GM18526 (cell line): ENCODE data around the gene FITM2.

Source experiments
- POLR2A ChIP-seq: IDR thresholded peaks from 3 replicates; pipeline ENCODE4 v1.6.1; 2011; ENCODE audit not compliant: insufficient read length; ENCODE audit errors: extremely low read depth

FITM2 gene

DNA sequence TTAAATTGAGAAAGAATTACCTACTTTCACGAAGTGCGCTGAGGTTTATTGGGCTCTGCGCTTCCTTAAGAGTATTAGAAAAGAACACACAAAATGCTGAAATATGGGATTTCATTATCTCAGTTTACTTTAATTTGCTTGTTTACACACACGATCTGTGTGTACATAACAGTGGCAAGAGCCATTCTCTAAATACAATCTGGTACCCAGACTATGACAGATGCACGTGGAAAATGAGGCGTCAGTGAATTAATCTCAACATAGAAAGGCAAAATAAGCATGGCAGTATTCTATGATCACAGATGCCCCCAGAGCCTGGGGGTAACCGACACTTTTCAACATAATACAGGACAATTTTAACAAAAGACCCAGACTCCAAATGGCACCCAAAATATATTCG lies 8.3 kb downstream of the FITM2 start:
- no peak for TF ChIP-seq POLR2A

- no peak for TF ChIP-seq POLR2A
Observed at GRCh38 chr20:44302026-44302669, 8.9 kb downstream of the FITM2 start.

DNA sequence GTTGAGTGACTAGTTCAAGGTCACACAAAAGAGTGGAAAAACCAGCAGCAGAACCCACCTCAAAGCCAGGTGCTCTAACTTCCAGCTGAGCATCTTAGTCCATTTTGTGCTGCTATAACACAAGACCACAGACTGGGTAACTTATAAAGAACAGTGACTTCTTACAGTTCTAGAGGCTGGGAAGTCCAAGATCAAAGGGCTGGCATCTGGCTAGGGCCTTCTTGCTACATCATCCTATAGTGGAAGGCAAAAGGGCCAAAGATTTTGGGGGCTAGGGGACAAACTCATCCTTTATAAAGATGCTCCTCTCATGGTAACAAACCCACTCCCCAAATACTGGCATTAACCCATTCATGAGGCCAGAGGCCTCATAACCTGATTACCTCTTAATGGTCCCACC lies 9.7 kb downstream of the FITM2 start:
- no peak for TF ChIP-seq POLR2A

GRCh38 chr20:44297721-44298120 lies 13.3 kb downstream of the FITM2 start:
- TF ChIP-seq POLR2A: no peak

DNA sequence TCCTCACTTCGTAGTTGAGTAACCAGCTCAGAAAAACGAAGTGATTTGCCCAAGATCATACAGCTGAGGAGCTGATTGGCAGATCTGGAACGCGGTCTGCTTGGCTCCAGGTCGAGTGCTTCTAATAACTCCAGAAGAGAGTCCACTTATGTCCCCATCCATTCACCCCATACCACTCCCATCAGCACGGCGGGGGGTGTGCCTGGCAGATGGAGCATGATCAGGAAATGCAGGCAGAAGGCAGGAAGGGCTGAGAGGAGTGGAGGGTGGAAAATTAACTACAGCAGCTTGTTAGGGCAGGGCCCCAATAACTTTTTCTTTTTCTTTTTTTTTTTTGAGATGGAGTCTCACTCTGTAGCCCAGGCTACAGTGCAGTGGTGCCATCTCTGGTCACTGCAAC lies 15.0 kb downstream of the FITM2 start:
- no peak for TF ChIP-seq POLR2A

DNA sequence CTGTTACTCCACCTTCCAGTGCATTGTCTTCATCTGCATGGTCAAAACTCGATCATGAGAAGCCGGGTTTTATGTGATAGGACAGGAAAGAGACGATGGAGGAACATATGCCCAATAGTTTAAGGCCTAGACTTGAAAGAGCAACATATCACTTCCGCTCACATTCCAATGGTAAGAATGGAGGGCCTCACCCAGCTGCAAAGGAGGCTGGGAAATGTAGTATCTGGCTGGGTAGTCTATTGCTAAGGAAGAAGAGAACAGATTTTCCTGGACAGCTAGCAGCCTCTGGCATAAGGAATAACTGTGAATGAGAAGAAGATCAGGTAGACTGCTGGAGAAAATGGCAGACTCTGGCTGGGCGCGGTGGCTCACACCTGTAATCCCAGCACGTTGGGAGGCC lies 19.2 kb downstream of the FITM2 start:
- no peak for TF ChIP-seq POLR2A

GRCh38 chr20:44288252-44288651 lies 22.8 kb downstream of the FITM2 start:
- no peak for TF ChIP-seq POLR2A

DNA sequence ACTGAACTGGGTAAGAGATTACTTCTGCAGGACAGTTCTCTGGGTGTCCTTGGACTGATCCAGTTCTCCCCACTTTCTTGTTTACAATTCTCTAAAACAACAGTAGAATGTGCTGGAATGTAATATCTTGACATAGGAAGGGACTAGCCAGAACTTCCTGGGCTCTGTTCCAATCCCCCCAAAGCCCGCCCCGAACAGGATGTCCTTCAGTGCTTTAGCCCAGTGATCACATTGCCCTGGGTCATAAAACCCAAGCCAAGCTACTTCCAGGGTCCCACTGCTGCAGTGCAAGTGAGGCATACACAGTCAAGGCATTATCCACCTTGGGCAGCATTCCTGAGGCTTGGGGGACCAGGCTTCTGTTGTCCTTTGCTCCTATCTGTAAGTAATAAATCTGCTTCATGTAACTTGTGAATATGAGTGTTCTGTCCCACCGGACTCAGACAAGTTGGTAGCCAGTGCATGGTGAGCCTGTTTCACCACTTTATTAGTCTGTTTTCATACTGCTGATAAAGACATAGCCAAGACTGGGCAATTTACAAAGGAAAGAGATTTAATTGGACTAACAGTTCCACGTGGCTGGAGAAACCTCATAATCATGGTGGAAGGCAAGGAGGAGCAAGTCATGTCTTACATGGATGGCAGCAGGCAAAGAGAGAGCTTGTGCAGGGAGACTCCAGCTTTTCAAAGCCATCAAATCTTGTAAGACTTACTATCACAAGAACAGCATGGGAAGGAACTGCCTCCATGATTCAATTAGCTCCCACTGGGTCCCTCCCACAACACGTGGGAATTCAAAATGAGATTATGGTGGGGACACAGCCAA lies 23.5 kb downstream of the FITM2 start:
- TF ChIP-seq POLR2A: no peak

- no peak for TF ChIP-seq POLR2A
Observed at GRCh38 chr20:44284032-44284431, 27.0 kb downstream of the FITM2 start.

DNA sequence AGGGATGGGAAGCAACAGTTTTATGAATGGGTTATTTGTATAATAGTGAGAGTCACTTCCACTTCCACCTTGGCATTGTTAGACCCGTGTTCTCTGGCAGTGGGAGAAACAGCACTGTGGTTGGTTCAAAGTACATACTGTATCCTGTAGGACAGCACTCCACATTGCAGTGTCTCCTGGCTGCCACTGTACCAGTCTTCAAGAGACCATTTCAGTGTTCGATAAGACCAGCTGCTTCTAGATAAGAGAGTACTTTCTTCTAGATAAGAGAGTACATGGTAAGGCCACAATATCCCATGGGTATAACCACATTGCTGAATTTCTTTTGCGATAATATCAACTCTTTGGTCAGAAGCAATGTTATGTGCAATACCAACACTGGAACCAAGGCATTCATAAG lies 28.8 kb downstream of the FITM2 start:
- TF ChIP-seq POLR2A: no peak

DNA sequence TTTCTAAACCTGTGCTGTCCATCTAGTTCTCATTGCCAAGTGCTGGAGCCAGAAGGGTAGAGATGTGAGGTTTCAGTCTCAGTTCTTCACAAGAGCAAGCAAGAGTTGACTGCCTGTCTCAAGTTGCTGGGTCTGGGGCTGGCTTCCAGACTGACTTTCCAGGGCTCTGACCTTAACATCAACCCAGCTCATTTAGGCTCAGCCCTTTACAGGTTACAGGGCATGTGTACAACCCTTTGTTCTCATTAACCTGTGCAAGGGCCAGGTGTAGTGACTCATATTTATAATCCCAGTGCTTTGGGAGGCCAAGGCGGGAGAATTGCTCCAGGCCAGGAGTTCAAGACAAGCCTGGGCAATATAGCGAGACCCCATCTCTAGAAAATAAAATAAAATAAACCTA lies 30.6 kb downstream of the FITM2 start:
- no peak for TF ChIP-seq POLR2A

GRCh38 chr20:44279228-44279627 lies 31.8 kb downstream of the FITM2 start:
- TF ChIP-seq POLR2A: no peak

- no peak for TF ChIP-seq POLR2A
Observed at GRCh38 chr20:44274303-44275017, 36.5 kb downstream of the FITM2 start.

- no peak for TF ChIP-seq POLR2A
Observed at GRCh38 chr20:44273231-44274215, 37.5 kb downstream of the FITM2 start.

DNA sequence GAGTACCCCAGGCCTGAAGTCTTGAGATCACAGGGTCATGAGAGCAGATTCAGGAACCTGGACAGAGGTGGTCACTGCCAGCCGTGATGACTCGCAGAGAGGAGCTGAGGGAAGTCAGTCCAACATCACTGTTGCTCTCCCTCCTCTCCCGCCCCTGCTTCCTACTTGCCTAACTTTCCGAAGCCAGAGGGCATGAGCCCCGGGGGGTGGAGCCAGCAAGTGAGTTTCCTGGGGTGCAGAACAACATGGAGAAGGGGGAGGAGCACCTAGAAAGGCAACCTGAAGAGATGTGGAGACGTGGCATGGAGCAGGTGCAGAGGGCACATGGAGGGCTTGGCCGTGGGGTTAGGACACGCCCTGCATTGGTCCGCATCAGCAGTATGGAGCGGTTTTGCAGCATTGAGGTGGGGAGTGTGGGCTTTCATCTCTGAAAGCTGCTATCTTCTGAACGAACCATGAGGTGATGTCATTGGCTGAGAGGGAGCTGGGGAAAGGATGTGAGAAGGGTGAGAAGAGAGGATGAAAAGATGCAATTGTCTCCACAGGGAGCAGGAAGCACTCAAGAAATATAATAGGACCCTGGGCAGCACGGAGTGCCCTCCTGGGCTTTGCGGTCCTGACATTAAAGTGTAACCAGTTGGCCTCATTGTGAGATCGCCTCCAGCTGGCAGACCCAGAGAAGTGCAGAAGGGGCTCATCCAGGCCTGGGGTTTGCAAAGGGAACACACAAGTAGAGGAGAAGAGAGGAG lies 38.9 kb downstream of the FITM2 start:
- TF ChIP-seq POLR2A: no peak

DNA sequence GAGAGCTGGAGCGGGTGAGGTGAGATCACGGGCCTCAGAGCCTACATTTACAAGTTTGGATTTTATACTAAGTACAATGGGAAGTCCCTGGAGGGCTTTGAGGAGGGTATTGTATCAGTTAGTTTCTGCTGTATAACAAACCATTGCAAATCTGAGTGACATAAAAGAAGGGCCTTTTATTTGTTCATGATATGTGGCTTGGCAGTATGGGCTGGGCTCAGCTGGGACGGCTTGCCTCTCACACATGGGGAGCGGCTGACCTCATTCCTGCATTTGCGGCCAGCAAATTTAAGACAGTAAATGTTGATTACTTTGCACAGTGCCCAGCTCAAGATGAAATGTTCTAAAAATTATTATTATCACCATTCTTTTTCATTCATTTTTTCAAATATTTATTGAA lies 42.2 kb downstream of the FITM2 start:
- TF ChIP-seq POLR2A: no peak
